HepG2 (cell line): ENCODE data around the gene B4GALT2. TPM values are rescaled to one million over a fixed set of nuclear protein-coding genes. Genes with fewer than 3 reads are reported as not detected.
A peak's percentile ranks its signal among the peaks of the same experiment; 100 is the strongest.

Experiments
- ATAC-seq: fragments of 200-7000 bp; cut with Tn5 transposase; 3 replicates; pipeline ENCODE4 v1.9.1; 2020; ENCODE audit warnings: mild to moderate bottlenecking, moderate library complexity
- BruUV-seq: library from RNA; stranded (reverse); fragments of 400-500 nt; replicated peaks from 2 replicates; lab custom pipeline; 2021; lab: Mats Ljungman, UMichigan
- CTCF ChIA-PET: fragments of 300-600 bp; formaldehyde crosslinking; extraction: SDS; loops from one replicate; lab custom pipeline; 2021; ENCODE audit warnings: low total read pairs, inconsistent platforms, low intra/inter-chr PET ratio; lab: Yijun Ruan, JAX
- POLR2A ChIA-PET: fragments of 350-600 bp; sonication (Branson Sonifier 250); formaldehyde crosslinking; loops from one replicate; lab custom pipeline; 2020; ENCODE audit warnings: antibody characterized with exemption, inconsistent platforms; lab: Yijun Ruan, JAX
- DNase-seq: peaks from one replicate; pipeline ENCODE4 v3.0.0-alpha.2; 2015; ENCODE audit warnings: low spot score
- FAIRE-seq: peaks from 3 replicates; lab custom pipeline; 2011; peaks lifted over from hg19 to GRCh38; lab: Jason Lieb, UNC
- H2AFZ ChIP-seq: one replicate; pipeline ENCODE4 v1.6.1; 2011; ENCODE audit warnings: low read length, inconsistent platforms
- H3K27ac ChIP-seq: fragments of 300-600 bp; 3 replicates; pipeline ENCODE4 v1.8.0; 2011; ENCODE audit warnings: mixed run types, mild to moderate bottlenecking, mixed read lengths, low read length, inconsistent platforms; ENCODE audit not compliant: insufficient read depth; ENCODE audit errors: extremely low read length
- H3K27me3 ChIP-seq, 2 experiments: fragments of 200-600 bp in 1 of 2; 2 replicates in 1 of 2; 3 replicates in 1 of 2; pipeline versions ENCODE4 v1.6.0 to v1.8.0; 2011; ENCODE audit warnings: low read length in 2 of 2, mild to moderate bottlenecking in 2 of 2, moderate library complexity in 2 of 2, inconsistent platforms in 1 of 2; ENCODE audit not compliant: insufficient read depth in 2 of 2, control insufficient read depth in 1 of 2
- H3K36me3 ChIP-seq, 2 experiments: fragments of 200-600 bp in 1 of 2; replicated peaks in 1 of 2; 2 replicates in 1 of 2; 3 replicates in 1 of 2; pipeline versions ENCODE4 v1.5.1 to v1.8.0; 2011; ENCODE audit warnings: low read length in 2 of 2, inconsistent platforms in 1 of 2; ENCODE audit not compliant: insufficient read depth in 2 of 2, control insufficient read depth in 1 of 2
- H3K4me1 ChIP-seq: 2 replicates; pipeline ENCODE4 v1.5.1; 2012; ENCODE audit warnings: low read length, inconsistent platforms; ENCODE audit not compliant: insufficient read depth
- H3K4me2 ChIP-seq: 2 replicates; pipeline ENCODE4 v1.6.0; 2011; ENCODE audit warnings: low read depth, low read length, inconsistent platforms
- H3K4me3 ChIP-seq, 3 experiments: fragments of 200-600 bp in 1 of 3; sonication (generic), shearing (Covaris generic) in 1 of 3; replicated peaks in 1 of 3; 2 replicates each; pipeline ENCODE4 v1.5.1; 2011 to 2016; ENCODE audit warnings: low read length in 3 of 3, inconsistent platforms in 2 of 3, low read depth in 2 of 3, mild to moderate bottlenecking in 2 of 3, control low read depth in 1 of 3, mixed read lengths in 1 of 3; ENCODE audit not compliant: insufficient read depth in 1 of 3
- H3K79me2 ChIP-seq: one replicate; pipeline ENCODE4 v1.6.1; 2011; ENCODE audit warnings: low read length, inconsistent platforms; ENCODE audit not compliant: insufficient read depth
- H3K9ac ChIP-seq: 2 replicates; pipeline ENCODE4 v1.6.0; 2011; ENCODE audit warnings: mild to moderate bottlenecking, low read depth, low read length, inconsistent platforms; ENCODE audit not compliant: insufficient read depth
- H3K9me3 ChIP-seq: 2 replicates; pipeline ENCODE4 v1.5.1; 2012; ENCODE audit warnings: mild to moderate bottlenecking, low read length
- H4K20me1 ChIP-seq: 2 replicates; pipeline ENCODE4 v1.6.0; 2011; ENCODE audit warnings: inconsistent platforms, mild to moderate bottlenecking, low read length, moderate library complexity; ENCODE audit not compliant: insufficient read depth
- ETS1 ChIP-seq: sonication (generic); formaldehyde crosslinking; IDR thresholded peaks from 2 replicates; pipeline ENCODE4 v1.4.0; 2020; ENCODE audit warnings: missing genetic modification reagents
- GLMP ChIP-seq: sonication (generic); formaldehyde crosslinking; IDR thresholded peaks from 2 replicates; pipeline ENCODE4 v1.9.0; 2021; ENCODE audit warnings: missing genetic modification reagents, mild to moderate bottlenecking, borderline replicate concordance
- PHF8 ChIP-seq: sonication (generic); formaldehyde crosslinking; IDR thresholded peaks from 2 replicates; pipeline ENCODE4 v1.5.0; 2020; ENCODE audit warnings: missing genetic modification reagents
- RBFOX2 ChIP-seq: fragments of 200-400 bp; formaldehyde crosslinking; IDR thresholded peaks from 2 replicates; pipeline ENCODE4 v1.6.1; 2017; ENCODE audit warnings: low read depth, mild to moderate bottlenecking, low read length
- SIN3B ChIP-seq: fragments of 150-350 bp; IDR thresholded peaks from 2 replicates; pipeline ENCODE4 v1.6.1; 2014; ENCODE audit warnings: low read length
- YEATS4 ChIP-seq: sonication (generic); formaldehyde crosslinking; IDR thresholded peaks from 2 replicates; pipeline ENCODE4 v1.4.0; 2020; ENCODE audit warnings: missing genetic modification reagents, borderline replicate concordance
- ZNF335 ChIP-seq: sonication (generic); formaldehyde crosslinking; IDR thresholded peaks from 2 replicates; pipeline ENCODE4 v1.4.0; 2020; ENCODE audit warnings: missing genetic modification reagents
- ZNF841 ChIP-seq: sonication (generic); formaldehyde crosslinking; IDR thresholded peaks from 2 replicates; pipeline ENCODE4 v1.8.1; 2023; ENCODE audit warnings: missing genetic modification reagents, borderline replicate concordance
- WGBS: methylation state at CpG from one replicate; pipeline ENCODE4 v1.1.6; 2017; ENCODE audit warnings: low lambda C conversion rate; 5-methylcytosine and 5-hydroxymethylcytosine counted together
- in situ Hi-C: cut with HindIII; loops from 2 replicates; pipeline ENCODE4 v1.10.0; 2017; ENCODE audit warnings: low pct_unique_long_range_greater_than_20kb; ENCODE audit not compliant: extremely low pct_ligation_motif_present
- intact Hi-C: fragments of 100-400 bp; cut with micrococcal nuclease; formaldehyde crosslinking; loops from one replicate; pipeline ENCODE4 v1.10.0; 2022; ENCODE audit not compliant: unreplicated experiment
- polyA plus RNA-seq, 8 experiments: library from polyadenylated mRNA; depleted of rRNA in 3 of 8; stranded (reverse) in 7 of 8; unstranded in 1 of 8; fragments of >200 nt; fragmentation: Illumina TruSeq in 4 of 8; extraction: Trizol in 4 of 8; gene quantifications; 2 replicates each; pipeline versions ENCODE4 v1.2.1 to v1.2.3, GENCODE V29; 2011 to 2016; ENCODE audit warnings: low read depth in 4 of 8, missing spikeins in 1 of 8, mixed read lengths in 1 of 8; ENCODE audit not compliant: insufficient read depth in 1 of 8
- total RNA-seq, 5 experiments: library from RNA; depleted of rRNA; stranded (reverse); fragments of >200 nt; fragmentation: Illumina TruSeq; extraction: Trizol; gene quantifications; 2 replicates each; pipeline ENCODE4 v1.2.3, GENCODE V29; 2016; ENCODE audit warnings: low read depth in 1 of 5
- TF ChIP-seq, protein P1 (sequence below): sonication (generic); formaldehyde crosslinking; IDR thresholded peaks from 2 replicates; pipeline ENCODE4 v1.4.0; 2020; ENCODE audit warnings: missing genetic modification reagents
- TF ChIP-seq, protein P2 (sequence below): sonication (generic); formaldehyde crosslinking; IDR thresholded peaks from 2 replicates; pipeline ENCODE4 v1.4.0; 2020; ENCODE audit warnings: mild to moderate bottlenecking, missing genetic modification reagents

The B4GALT2 gene
- total and polyA plus RNA-seq, 2 of the 13 experiments (the other 11 are each of a cell fraction or from before 2014, with no cell fraction given) = 41.9 to 78.0 TPM

- Histone ChIP-seq H2AFZ (no peak overlapping the region), H3K27me3 (no peaks in the 10 kb centered on the region), H4K20me1 (peaks cover 4% of the 10 kb centered on the region; the same call in 1 of the 2 replicates), H3K4me3 (peak overlapping the region; percentile 62 to 87 (median 84); a peak in 5 of 6 replicates), H3K36me3 (peaks cover 12 to 34% of the 10 kb centered on the region in 2 experiments), H3K9me3 (no peaks in the 10 kb centered on the region), H3K4me1 (peaks cover 71% of the 10 kb centered on the region), H3K9ac (peak overlapping the region; percentile 76), H3K79me2 (peaks cover 55% of the 10 kb centered on the region), H3K4me2 (peak overlapping the region; percentile 91; the same call in 1 of the 2 replicates), H3K27ac (peak overlapping the region; percentile 83)
- no TSS peak for BruUV-seq
- DNase-seq = no peak
- WGBS = no CpG with 5 or more reads among the region's 45 CpGs
- TF ChIP-seq ETS1 (0 out of 2 replicates have a peak, but pooled peaks have one; percentile 38), GLMP (CRISPR knock-in tag) (no peak), RBFOX2 (peak; percentile 6; the same call in 1 of the 2 replicates), SIN3B (no peak), ZNF335 (0 out of 2 replicates have a peak, but pooled peaks have one; percentile 0), YEATS4 (CRISPR knock-in tag) (peak; percentile 17), ZNF841 (CRISPR knock-in tag) (0 out of 2 replicates have a peak, but pooled peaks have one; percentile 34), PHF8 (CRISPR knock-in tag) (peak; percentile 13; the same call in 1 of the 2 replicates)
- TF ChIP-seq, protein P1, sequence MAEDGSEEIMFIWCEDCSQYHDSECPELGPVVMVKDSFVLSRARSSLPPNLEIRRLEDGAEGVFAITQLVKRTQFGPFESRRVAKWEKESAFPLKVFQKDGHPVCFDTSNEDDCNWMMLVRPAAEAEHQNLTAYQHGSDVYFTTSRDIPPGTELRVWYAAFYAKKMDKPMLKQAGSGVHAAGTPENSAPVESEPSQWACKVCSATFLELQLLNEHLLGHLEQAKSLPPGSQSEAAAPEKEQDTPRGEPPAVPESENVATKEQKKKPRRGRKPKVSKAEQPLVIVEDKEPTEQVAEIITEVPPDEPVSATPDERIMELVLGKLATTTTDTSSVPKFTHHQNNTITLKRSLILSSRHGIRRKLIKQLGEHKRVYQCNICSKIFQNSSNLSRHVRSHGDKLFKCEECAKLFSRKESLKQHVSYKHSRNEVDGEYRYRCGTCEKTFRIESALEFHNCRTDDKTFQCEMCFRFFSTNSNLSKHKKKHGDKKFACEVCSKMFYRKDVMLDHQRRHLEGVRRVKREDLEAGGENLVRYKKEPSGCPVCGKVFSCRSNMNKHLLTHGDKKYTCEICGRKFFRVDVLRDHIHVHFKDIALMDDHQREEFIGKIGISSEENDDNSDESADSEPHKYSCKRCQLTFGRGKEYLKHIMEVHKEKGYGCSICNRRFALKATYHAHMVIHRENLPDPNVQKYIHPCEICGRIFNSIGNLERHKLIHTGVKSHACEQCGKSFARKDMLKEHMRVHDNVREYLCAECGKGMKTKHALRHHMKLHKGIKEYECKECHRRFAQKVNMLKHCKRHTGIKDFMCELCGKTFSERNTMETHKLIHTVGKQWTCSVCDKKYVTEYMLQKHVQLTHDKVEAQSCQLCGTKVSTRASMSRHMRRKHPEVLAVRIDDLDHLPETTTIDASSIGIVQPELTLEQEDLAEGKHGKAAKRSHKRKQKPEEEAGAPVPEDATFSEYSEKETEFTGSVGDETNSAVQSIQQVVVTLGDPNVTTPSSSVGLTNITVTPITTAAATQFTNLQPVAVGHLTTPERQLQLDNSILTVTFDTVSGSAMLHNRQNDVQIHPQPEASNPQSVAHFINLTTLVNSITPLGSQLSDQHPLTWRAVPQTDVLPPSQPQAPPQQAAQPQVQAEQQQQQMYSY (CRISPR knock-in tag) = 0 out of 2 replicates have a peak, but pooled peaks have one; percentile 7
- TF ChIP-seq, protein P2, sequence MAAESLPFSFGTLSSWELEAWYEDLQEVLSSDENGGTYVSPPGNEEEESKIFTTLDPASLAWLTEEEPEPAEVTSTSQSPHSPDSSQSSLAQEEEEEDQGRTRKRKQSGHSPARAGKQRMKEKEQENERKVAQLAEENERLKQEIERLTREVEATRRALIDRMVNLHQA (CRISPR knock-in tag) = no peak
- no peak for FAIRE-seq
- intact Hi-C loops = no loop called here
- CTCF ChIA-PET = no interaction called here
- in situ Hi-C loops = no loop called here
- POLR2A ChIA-PET = interaction anchor here (1.3 to 1.8 kb wide), 2 partner anchors 9 to 52 kb away, joined by 8 to 9 read pairs; partner anchors contain the start of genes DPH2 and SLC6A9
- no peak for ATAC-seq
These were observed 184 bp downstream of the B4GALT2 start for GRCh38 chr1:43979261-43979527.
